ENCODE measurements around the gene NKD1.

NKD1 gene

DNA sequence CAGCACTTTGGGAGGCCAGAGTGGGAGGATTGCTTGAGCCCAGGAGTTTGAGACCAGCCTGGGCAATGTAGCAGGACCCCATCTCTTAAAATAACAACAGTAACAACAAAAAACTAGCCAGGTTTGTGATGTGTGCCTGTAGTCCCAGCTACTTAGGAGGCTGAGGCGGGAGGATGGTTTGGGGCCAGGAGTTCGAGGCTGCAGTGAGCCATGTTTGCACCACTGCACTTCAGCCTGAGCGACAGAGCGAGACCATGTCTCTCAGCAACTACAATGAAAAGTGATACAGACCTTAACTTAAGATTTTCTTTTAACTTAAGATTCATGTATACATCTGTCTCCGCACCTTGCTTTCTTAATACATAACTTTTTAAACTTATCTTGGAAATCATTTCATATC is 17.2 kb downstream of the NKD1 start:
- Histone ChIP-seq H3K36me3 (ENCODE audit: insufficient read depth, low read length) (no peaks in the 10 kb centered on the region), H3K9me3 (ENCODE audit: insufficient read depth, low read depth, low read length) (no peaks in the 10 kb centered on the region), H2AFZ (ENCODE audit: low read length) (no peak overlapping the region), H3K9me2 (replicated peaks; ENCODE audit: low read depth, low read length) (no peaks in the 10 kb centered on the region), H3K4me3 (ENCODE audit: low read length, poor library complexity, severe bottlenecking) (no peak overlapping the region), H3F3A (ENCODE audit: low read depth) (no peaks in the 10 kb centered on the region), H3K4me2 (ENCODE audit: low read depth, low read length, poor library complexity, severe bottlenecking) (no peak overlapping the region), H4K20me1 (ENCODE audit: insufficient read depth, low read length, poor library complexity, severe bottlenecking) (no peaks in the 10 kb centered on the region), H3K79me2 (ENCODE audit: insufficient read depth, low read length) (no peaks in the 10 kb centered on the region), H3K4me1 (ENCODE audit: insufficient read depth, low read length, poor library complexity, severe bottlenecking) (no peaks in the 10 kb centered on the region), H3K9ac (ENCODE audit: low read depth, low read length, poor library complexity, severe bottlenecking) (no peak overlapping the region), H3K27me3 (ENCODE audit: insufficient read depth, low read length, poor library complexity, severe bottlenecking) (no peaks in the 10 kb centered on the region)
- TF ChIP-seq CTCF (conservative IDR thresholded peaks at IDR 0.05; ENCODE audit: low read length), result no peak
- no peak for TF ChIP-seq EZH2phosphoT487 (IDR thresholded peaks at IDR 0.05; ENCODE audit: borderline replicate concordance)

- Histone ChIP-seq H4K20me1 (ENCODE audit: insufficient read depth, low read length, poor library complexity, severe bottlenecking) (no peaks in the 10 kb centered on the region), H3F3A (ENCODE audit: low read depth) (no peaks in the 10 kb centered on the region), H3K4me2 (ENCODE audit: low read depth, low read length, poor library complexity, severe bottlenecking) (no peak overlapping the region), H3K9ac (ENCODE audit: low read depth, low read length, poor library complexity, severe bottlenecking) (no peak overlapping the region), H3K36me3 (ENCODE audit: insufficient read depth, low read length) (no peaks in the 10 kb centered on the region), H3K27me3 (ENCODE audit: insufficient read depth, low read length, poor library complexity, severe bottlenecking) (no peaks in the 10 kb centered on the region), H3K9me3 (ENCODE audit: insufficient read depth, low read depth, low read length) (no peaks in the 10 kb centered on the region), H2AFZ (ENCODE audit: low read length) (no peak overlapping the region), H3K4me1 (ENCODE audit: insufficient read depth, low read length, poor library complexity, severe bottlenecking) (no peaks in the 10 kb centered on the region), H3K79me2 (ENCODE audit: insufficient read depth, low read length) (no peaks in the 10 kb centered on the region), H3K4me3 (ENCODE audit: low read length, poor library complexity, severe bottlenecking) (no peak overlapping the region), H3K9me2 (replicated peaks; ENCODE audit: low read depth, low read length) (no peaks in the 10 kb centered on the region)
- TF ChIP-seq EZH2phosphoT487 (IDR thresholded peaks at IDR 0.05; ENCODE audit: borderline replicate concordance), result no peak
- no peak for TF ChIP-seq CTCF (conservative IDR thresholded peaks at IDR 0.05; ENCODE audit: low read length)
These were observed 18.1 kb downstream of the NKD1 start for GRCh38 chr16:50566014-50566962.

- H3K9me2 ChIP-seq (replicated peaks; ENCODE audit: low read depth, low read length), result no peaks in the 10 kb centered on the region
- H3K4me3 ChIP-seq (ENCODE audit: low read length, poor library complexity, severe bottlenecking), result no peak overlapping the region
- no peaks in the 10 kb centered on the region for H3K4me1 ChIP-seq (ENCODE audit: insufficient read depth, low read length, poor library complexity, severe bottlenecking)
- H3K9me3 ChIP-seq (ENCODE audit: insufficient read depth, low read depth, low read length), result no peaks in the 10 kb centered on the region
- H3K27me3 ChIP-seq (ENCODE audit: insufficient read depth, low read length, poor library complexity, severe bottlenecking), result no peaks in the 10 kb centered on the region
- H4K20me1 ChIP-seq (ENCODE audit: insufficient read depth, low read length, poor library complexity, severe bottlenecking), result no peaks in the 10 kb centered on the region
- TF ChIP-seq CTCF (conservative IDR thresholded peaks at IDR 0.05; ENCODE audit: low read length), result no peak
- TF ChIP-seq EZH2phosphoT487 (IDR thresholded peaks at IDR 0.05; ENCODE audit: borderline replicate concordance), result no peak
- no peaks in the 10 kb centered on the region for H3F3A ChIP-seq (ENCODE audit: low read depth)
- no peaks in the 10 kb centered on the region for H3K36me3 ChIP-seq (ENCODE audit: insufficient read depth, low read length)
- no peak overlapping the region for H2AFZ ChIP-seq (ENCODE audit: low read length)
- H3K79me2 ChIP-seq (ENCODE audit: insufficient read depth, low read length), result no peaks in the 10 kb centered on the region
- H3K4me2 ChIP-seq (ENCODE audit: low read depth, low read length, poor library complexity, severe bottlenecking), result no peak overlapping the region
- no peak overlapping the region for H3K9ac ChIP-seq (ENCODE audit: low read depth, low read length, poor library complexity, severe bottlenecking)
These were observed 19.5 kb downstream of the NKD1 start for GRCh38 chr16:50567651-50568050.

All from Loucy (cell line).